SK-N-SH (cell line): Measurements from ENCODE around the gene ASCC1. TPM values are rescaled to one million over a fixed set of nuclear protein-coding genes. Genes with fewer than 3 reads are reported as not detected.

Experiments used
- CTCF ChIA-PET: fragments of 300-600, 350-600 bp; formaldehyde crosslinking; extraction: SDS; loops from one replicate; lab custom pipeline; 2021; lab: Yijun Ruan, JAX
- POLR2A ChIA-PET: fragments of 350-600 bp; sonication (Branson Sonifier 250); formaldehyde crosslinking; extraction: SDS; loops from one replicate; lab custom pipeline; 2020; ENCODE audit warnings: antibody characterized with exemption, inconsistent platforms; lab: Yijun Ruan, JAX
- DNase-seq: peaks from one replicate; pipeline ENCODE4 v3.0.0; 2012
- H2AFZ ChIP-seq: fragments of 200-600 bp; sonication (generic); 2 replicates; pipeline ENCODE4 v1.8.1; 2016; ENCODE audit warnings: antibody characterized with exemption, mild to moderate bottlenecking, low read depth
- H3F3A ChIP-seq: fragments of 200-600 bp; sonication (generic); replicated peaks from 2 replicates; pipeline ENCODE3; 2016; ENCODE audit warnings: antibody characterized with exemption, mild to moderate bottlenecking; ENCODE audit not compliant: insufficient read depth
- H3K27ac ChIP-seq, 2 experiments: fragments of 200-500 bp in 1 of 2; fragments of 200-600 bp in 1 of 2; sonication (Bioruptor generic) in 1 of 2; sonication (generic), shearing (Covaris generic) in 1 of 2; 2 replicates each; pipeline versions ENCODE4 v1.5.1 to v1.6.1; 2014 to 2016; ENCODE audit warnings: low read depth in 2 of 2, inconsistent platforms in 1 of 2, low read length in 1 of 2, mild to moderate bottlenecking in 1 of 2, mixed read lengths in 1 of 2
- H3K27me3 ChIP-seq: fragments of 200-600 bp; sonication (generic), shearing (Covaris generic); 2 replicates; pipeline ENCODE4 v1.6.1; 2016; ENCODE audit warnings: mixed run types; ENCODE audit not compliant: insufficient read depth
- H3K36me3 ChIP-seq, 2 experiments: fragments of 200-500 bp in 1 of 2; fragments of 200-600 bp in 1 of 2; sonication (Bioruptor generic) in 1 of 2; sonication (generic) in 1 of 2; replicated peaks in 1 of 2; 2 replicates each; pipeline versions ENCODE3 to v1.5.1; 2014 to 2016; ENCODE audit warnings: low read length in 1 of 2, mild to moderate bottlenecking in 1 of 2; ENCODE audit not compliant: insufficient read depth in 2 of 2, control insufficient read depth in 1 of 2
- H3K4me1 ChIP-seq, 2 experiments: fragments of 200-500 bp in 1 of 2; fragments of 200-600 bp in 1 of 2; sonication (Bioruptor generic) in 1 of 2; sonication (generic), shearing (Covaris generic) in 1 of 2; 2 replicates each; pipeline versions ENCODE4 v1.5.1 to v1.6.1; 2014 to 2016; ENCODE audit warnings: low read depth in 1 of 2, low read length in 1 of 2, mixed run types in 1 of 2; ENCODE audit not compliant: insufficient read depth in 2 of 2, control insufficient read depth in 1 of 2
- H3K4me2 ChIP-seq: fragments of 200-600 bp; sonication (generic), shearing (Covaris generic); 2 replicates; pipeline ENCODE4 v1.6.1; 2017; ENCODE audit warnings: mixed run types
- H3K4me3 ChIP-seq, 2 experiments: fragments of 200-500 bp in 1 of 2; fragments of 200-600 bp in 1 of 2; sonication (Bioruptor generic) in 1 of 2; sonication (generic), shearing (Covaris generic) in 1 of 2; 2 replicates each; pipeline versions ENCODE4 v1.5.1 to v1.8.1; 2014 to 2016; ENCODE audit warnings: low read depth in 2 of 2, inconsistent platforms in 1 of 2, low read length in 1 of 2, mild to moderate bottlenecking in 1 of 2, mixed read lengths in 1 of 2, moderate library complexity in 1 of 2
- H3K79me2 ChIP-seq: fragments of 200-600 bp; sonication (generic); 2 replicates; pipeline ENCODE4 v1.8.1; 2017; ENCODE audit warnings: mild to moderate bottlenecking; ENCODE audit not compliant: insufficient read depth
- H3K9ac ChIP-seq: fragments of 200-600 bp; sonication (generic); 2 replicates; pipeline ENCODE4 v1.6.1; 2017; ENCODE audit warnings: mixed run types
- H3K9me2 ChIP-seq: fragments of 200-600 bp; sonication (generic); 2 replicates; pipeline ENCODE4 v1.6.1; 2017; ENCODE audit warnings: mixed run types
- H3K9me3 ChIP-seq: fragments of 200-600 bp; sonication (generic); 2 replicates; pipeline ENCODE4 v1.6.1; 2017; ENCODE audit warnings: mixed run types, mild to moderate bottlenecking, moderate library complexity
- H4K20me1 ChIP-seq: fragments of 200-600 bp; sonication (generic); 2 replicates; pipeline ENCODE4 v1.6.1; 2017; ENCODE audit warnings: mild to moderate bottlenecking, mixed run types; ENCODE audit not compliant: insufficient read depth
- CTCF ChIP-seq: fragments of 200-600 bp; sonication (generic); IDR thresholded peaks from 2 replicates; pipeline ENCODE4 v1.6.1; 2017; ENCODE audit warnings: antibody characterized with exemption, mild to moderate bottlenecking, moderate library complexity
- ELF1 ChIP-seq: IDR thresholded peaks from 2 replicates; pipeline ENCODE4 v1.4.0; 2012
- EP300 ChIP-seq, 2 experiments: IDR thresholded peaks; 2 replicates each; pipeline versions ENCODE4 v1.4.0 to v1.6.1; 2012; ENCODE audit warnings: borderline replicate concordance in 1 of 2, low read depth in 1 of 2, low read length in 1 of 2
- FOXJ3 ChIP-seq: sonication (generic); formaldehyde crosslinking; IDR thresholded peaks from 2 replicates; pipeline ENCODE4 v1.5.1; 2020; ENCODE audit warnings: mild to moderate bottlenecking, missing genetic modification reagents
- IRF3 ChIP-seq: fragments of 150-350 bp; IDR thresholded peaks from 2 replicates; pipeline ENCODE4 v1.6.1; 2016; ENCODE audit warnings: mild to moderate bottlenecking, low read depth, low read length
- JUND ChIP-seq: IDR thresholded peaks from 2 replicates; pipeline ENCODE4 v1.4.0; 2012
- MXI1 ChIP-seq: IDR thresholded peaks from 2 replicates; pipeline ENCODE4 v1.6.1; 2012; ENCODE audit warnings: mild to moderate bottlenecking, low read depth, low read length, improper control_type of control experiment
- PBX3 ChIP-seq: IDR thresholded peaks from 2 replicates; pipeline ENCODE4; 2012
- POLR2AphosphoS5 ChIP-seq: IDR thresholded peaks from 2 replicates; pipeline ENCODE4 v1.6.1; 2012; ENCODE audit warnings: low read depth, low read length
- RAD21 ChIP-seq: IDR thresholded peaks from 2 replicates; pipeline ENCODE4 v1.6.1; 2012; ENCODE audit warnings: mild to moderate bottlenecking, low read length
- RCOR1 ChIP-seq: fragments of 150-350 bp; IDR thresholded peaks from 2 replicates; pipeline ENCODE4 v1.6.1; 2017; ENCODE audit warnings: antibody characterized with exemption, low read length
- REST ChIP-seq: IDR thresholded peaks from 2 replicates; pipeline ENCODE4 v1.6.1; 2012; ENCODE audit warnings: mild to moderate bottlenecking, low read depth, low read length, moderate library complexity
- RFX5 ChIP-seq: IDR thresholded peaks from 2 replicates; pipeline ENCODE4 v1.6.1; 2012; ENCODE audit warnings: mild to moderate bottlenecking, improper control_type of control experiment, low read length
- SMC3 ChIP-seq: IDR thresholded peaks from 2 replicates; pipeline ENCODE4 v1.6.1; 2012; ENCODE audit warnings: low read depth, low read length, improper control_type of control experiment
- TCF12 ChIP-seq: IDR thresholded peaks from 2 replicates; pipeline ENCODE4 v1.4.0; 2012
- USF1 ChIP-seq: IDR thresholded peaks from 2 replicates; pipeline ENCODE4 v1.4.0; 2012; ENCODE audit warnings: low read depth, borderline replicate concordance
- YY1 ChIP-seq: IDR thresholded peaks from 2 replicates; pipeline ENCODE4 v1.4.0; 2012; ENCODE audit warnings: low read depth, mild to moderate bottlenecking
- WGBS: methylation state at CpG from one replicate; pipeline ENCODE4 v1.1.6; 2017; ENCODE audit warnings: low lambda C conversion rate; 5-methylcytosine and 5-hydroxymethylcytosine counted together
- polyA plus RNA-seq, 3 experiments: library from polyadenylated mRNA; depleted of rRNA; stranded (reverse); fragments of >200 nt; gene quantifications; 2 replicates each; pipeline ENCODE4 v1.2.3, GENCODE V29; 2012

Gene ASCC1
- polyA plus RNA-seq, 1 of the 3 experiments (the other 2 are of a cell fraction): 15.0 TPM

- Histone ChIP-seq H3K79me2 (peaks cover 20% of the 10 kb centered on the region), H3K9me3 (no peaks in the 10 kb centered on the region), H3K4me1 (peaks cover 0 to 10% of the 10 kb centered on the region in 2 experiments; a peak in 2 of 4 replicates), H3K9me2 (no peaks in the 10 kb centered on the region), H3K27me3 (no peaks in the 10 kb centered on the region), H3K4me3 (no peak overlapping the region), H3F3A (no peaks in the 10 kb centered on the region), H3K27ac (peak overlapping the region in 1 of 2 experiments; percentile 62; a peak in 2 of 4 replicates), H3K9ac (no peak overlapping the region), H4K20me1 (no peaks in the 10 kb centered on the region), H3K4me2 (no peak overlapping the region), H2AFZ (no peak overlapping the region), H3K36me3 (peaks cover 7 to 10% of the 10 kb centered on the region in 2 experiments)
- WGBS: 88% methylated on average over 6 of the region's 6 CpGs
- POLR2A ChIA-PET: interaction anchor here (0.6 to 1.7 kb wide), 2 partner anchors 46 to 1566 kb away, joined by 4 to 8 read pairs; partner anchors contain the start of gene DDIT4
- TF ChIP-seq POLR2AphosphoS5 (no peak), REST (no peak), IRF3 (no peak), JUND (no peak), ELF1 (no peak), TCF12 (no peak), EP300 (IDR thresholded peaks at IDR 0.05; ENCODE audit: borderline replicate concordance in 1 of 2, low read depth in 1 of 2, low read length in 1 of 2) (no peak), SMC3 (no peak), CTCF (no peak), RCOR1 (no peak), PBX3 (no peak), MXI1 (no peak), RFX5 (no peak), FOXJ3 (CRISPR knock-in tag) (no peak), USF1 (no peak), YY1 (no peak), RAD21 (no peak)
- CTCF ChIA-PET: interaction anchor here (0.5 to 2.9 kb wide), 3 partner anchors 47 to 910 kb away, joined by 3 to 9 read pairs (median 5); partner anchors contain the start of gene DDIT4
- DNase-seq: no peak
Observed at GRCh38 chr10:72227826-72228225, 11.8 kb upstream of the ASCC1 start.
